Measurements from ENCODE around the gene BTBD17. TPM values are rescaled to one million over a fixed set of nuclear protein-coding genes. Genes with fewer than 3 reads are reported as not detected.

The BTBD17 gene
- total RNA-seq, 1 donor from 2014 or later, result 0.72 TPM

- DNase-seq, result no peak
Measured at GRCh38 chr17:74387365-74388218, 25.9 kb upstream of the BTBD17 start.

- DNase-seq, result no peak
Measured at GRCh38 chr17:74386386-74386785, 24.7 kb upstream of the BTBD17 start.

- DNase-seq, result no peak
Measured at GRCh38 chr17:74385201-74385600, 23.5 kb upstream of the BTBD17 start.

- no peak for DNase-seq
Measured at GRCh38 chr17:74383141-74383540, 21.5 kb upstream of the BTBD17 start.

GRCh38 chr17:74380959-74381808 is 19.5 kb upstream of the BTBD17 start:
- DNase-seq, result no peak

GRCh38 chr17:74380086-74380958 is 18.7 kb upstream of the BTBD17 start:
- DNase-seq, result peak; percentile 72

- peak; percentile 96 for DNase-seq
Measured at GRCh38 chr17:74379495-74380085, 17.9 kb upstream of the BTBD17 start.

- peak; percentile 54 for DNase-seq
Measured at GRCh38 chr17:74374858-74375257, 13.2 kb upstream of the BTBD17 start.

- DNase-seq, result peak; percentile 66
Measured at GRCh38 chr17:74373838-74374606, 12.4 kb upstream of the BTBD17 start.

- no peak for DNase-seq
Measured at GRCh38 chr17:74372426-74372825, 10.8 kb upstream of the BTBD17 start.

- no peak for DNase-seq
Measured at GRCh38 chr17:74371653-74372147, 10.0 kb upstream of the BTBD17 start.

GRCh38 chr17:74369665-74370490 is 8.2 kb upstream of the BTBD17 start:
- no peak for DNase-seq

GRCh38 chr17:74369221-74369620 is 7.6 kb upstream of the BTBD17 start:
- no peak for DNase-seq

- DNase-seq, result peak; percentile 80
Measured at GRCh38 chr17:74368341-74369081, 6.8 kb upstream of the BTBD17 start.

- no peak for DNase-seq
Measured at GRCh38 chr17:74367206-74367605, 5.5 kb upstream of the BTBD17 start, which contains the start of gene GPR142. Gene GPR142 (plus strand): TSS chr17:74367506. CDS start chr17:74369541, 2,035 bp downstream.

GRCh38 chr17:74362810-74363498 is 1.3 kb upstream of the BTBD17 start:
- DNase-seq, result peak; percentile 87

- DNase-seq, result no peak
Measured at GRCh38 chr17:74362069-74362405, 369 bp upstream of the BTBD17 start.

GRCh38 chr17:74360899-74361229 is 804 bp downstream of the BTBD17 start:
- no peak for DNase-seq

GRCh38 chr17:74359916-74360315 is 1.8 kb downstream of the BTBD17 start:
- no peak for DNase-seq

Measured in tongue (tissue), 2 donors.